ENCODE data around the gene ALDH16A1.

Gene ALDH16A1

DNA sequence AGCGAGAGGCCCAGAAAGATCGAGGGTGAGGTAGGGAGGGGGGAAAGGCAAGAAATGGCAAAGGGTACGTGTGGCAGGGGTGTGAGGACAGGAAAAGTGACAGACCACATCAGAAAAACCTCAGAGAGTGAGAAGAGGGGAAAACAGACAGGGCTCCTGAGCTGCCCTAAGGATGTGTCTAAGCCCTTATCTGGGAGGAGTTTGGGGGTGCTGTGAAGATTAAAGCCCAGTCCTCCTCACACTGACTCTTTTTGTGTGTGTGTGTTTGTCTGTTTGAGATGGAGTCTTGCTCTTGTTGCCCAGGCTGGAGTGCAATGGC is 29.1 kb upstream of the ALDH16A1 start:
- no peak for DNase-seq (ENCODE audit: low read depth)

DNA sequence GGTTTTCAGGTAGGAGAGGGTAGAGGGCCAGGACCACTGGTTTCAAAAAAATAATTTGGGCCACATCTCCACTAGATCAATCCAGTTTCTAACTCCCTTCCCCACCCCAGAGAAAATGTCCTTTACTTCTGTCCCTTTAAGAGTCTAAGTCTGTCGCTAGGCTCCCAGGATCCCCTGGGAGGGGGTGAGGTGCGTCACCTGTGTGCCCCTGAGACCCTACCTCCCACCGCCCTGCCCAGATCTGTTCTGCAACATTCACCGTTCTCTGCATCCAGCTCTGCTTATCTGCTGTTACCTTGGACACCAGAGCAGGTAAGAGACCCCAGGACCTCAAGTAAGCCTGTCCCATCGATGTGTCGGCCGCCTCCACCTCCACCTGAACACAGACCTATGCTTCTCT is 27.8 kb upstream of the ALDH16A1 start, which contains the start of gene GFY:
Gene GFY, plus strand, starts transcription at position 211 of the 400 bp plus-strand sequence. CDS start 1,043 bp downstream, outside the sequence.
- DNase-seq (ENCODE audit: low read depth), result no peak

DNA sequence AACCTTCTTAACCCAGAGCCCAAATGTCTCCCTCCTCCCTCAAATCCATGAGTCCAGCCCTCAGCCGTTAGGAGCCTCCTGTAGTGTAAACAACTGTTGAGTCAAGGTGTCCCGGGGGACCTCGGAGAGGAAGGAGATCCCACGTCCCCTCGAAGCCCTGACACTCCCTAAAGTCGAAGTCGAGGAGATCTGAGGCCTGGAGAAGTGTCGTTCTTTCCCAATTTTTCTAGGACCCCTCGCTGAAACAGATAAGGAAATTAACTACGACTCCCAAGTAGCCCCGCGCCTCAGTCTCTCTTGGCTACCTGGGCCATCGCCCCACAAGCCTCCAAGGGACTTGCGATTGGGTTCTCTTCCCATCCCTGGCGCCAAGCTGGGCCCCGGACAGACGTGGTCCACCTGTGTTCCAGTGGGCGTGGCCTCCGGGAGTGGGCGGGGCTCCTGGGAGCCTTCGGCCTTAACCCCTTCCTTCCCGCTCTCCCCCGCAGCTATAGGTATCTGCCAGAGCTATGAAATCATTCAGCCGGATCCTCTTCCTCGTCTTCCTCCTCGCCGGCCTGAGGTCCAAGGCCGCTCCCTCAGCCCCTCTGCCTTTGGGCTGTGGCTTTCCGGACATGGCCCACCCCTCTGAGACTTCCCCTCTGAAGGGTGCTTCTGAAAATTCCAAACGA is 27.0 kb upstream of the ALDH16A1 start:
- DNase-seq (ENCODE audit: low read depth), result peak; percentile 15

DNA sequence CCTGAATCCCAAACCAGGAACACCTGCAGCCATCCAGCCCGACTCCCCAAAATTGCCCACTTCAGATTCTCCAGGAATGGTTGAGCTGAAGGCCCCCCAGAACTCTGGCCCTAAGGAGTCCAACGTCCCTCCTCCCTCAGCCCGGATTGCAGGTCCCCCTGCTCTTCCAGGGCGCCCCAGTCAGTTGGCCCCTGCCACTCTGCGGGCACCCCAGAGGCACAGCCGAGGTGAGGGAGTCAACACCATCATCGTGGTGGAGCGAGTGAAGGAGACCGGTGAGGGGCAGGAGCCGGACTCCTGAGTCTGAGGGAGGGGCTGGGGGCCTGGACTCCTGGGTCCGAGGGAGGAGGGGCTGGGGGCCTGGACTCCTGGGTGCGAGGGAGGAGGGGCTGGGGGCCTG is 25.7 kb upstream of the ALDH16A1 start:
- no peak for DNase-seq (ENCODE audit: low read depth)

DNA sequence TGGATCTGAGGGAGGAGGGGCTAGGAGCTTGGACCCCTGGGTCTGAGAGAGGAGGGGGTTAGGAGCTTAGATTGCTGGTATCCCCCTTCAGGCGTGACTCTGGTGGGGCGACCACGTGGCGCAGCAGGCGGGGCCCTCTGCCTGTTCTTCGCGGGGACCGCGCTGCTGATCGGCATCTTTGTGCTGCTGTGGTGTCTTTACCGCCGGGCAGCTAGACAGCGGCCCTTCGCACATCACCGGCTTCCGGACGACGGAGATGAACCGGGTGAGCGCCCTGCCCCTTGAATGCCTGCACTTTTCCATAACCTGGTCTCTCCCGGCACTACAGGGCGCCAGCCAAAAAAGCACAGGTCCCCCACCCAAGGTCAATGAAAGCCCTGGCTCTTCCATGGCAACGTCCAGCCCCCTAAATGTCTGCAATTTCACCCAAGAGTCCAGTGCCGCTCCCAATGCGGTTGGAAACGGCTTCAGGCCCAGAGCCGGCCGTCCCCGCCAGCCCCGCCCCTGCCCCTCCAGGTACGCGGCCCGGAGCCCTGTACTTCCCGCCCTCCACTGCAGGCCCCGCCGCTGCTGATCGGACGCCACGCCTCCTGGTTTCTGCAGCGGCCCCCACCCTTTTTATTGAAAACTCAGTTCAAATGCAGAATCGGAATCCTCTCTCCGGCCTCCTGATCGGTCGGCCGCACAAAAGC is 25.0 kb upstream of the ALDH16A1 start:
- DNase-seq (ENCODE audit: low read depth), result peak; percentile 30

DNA sequence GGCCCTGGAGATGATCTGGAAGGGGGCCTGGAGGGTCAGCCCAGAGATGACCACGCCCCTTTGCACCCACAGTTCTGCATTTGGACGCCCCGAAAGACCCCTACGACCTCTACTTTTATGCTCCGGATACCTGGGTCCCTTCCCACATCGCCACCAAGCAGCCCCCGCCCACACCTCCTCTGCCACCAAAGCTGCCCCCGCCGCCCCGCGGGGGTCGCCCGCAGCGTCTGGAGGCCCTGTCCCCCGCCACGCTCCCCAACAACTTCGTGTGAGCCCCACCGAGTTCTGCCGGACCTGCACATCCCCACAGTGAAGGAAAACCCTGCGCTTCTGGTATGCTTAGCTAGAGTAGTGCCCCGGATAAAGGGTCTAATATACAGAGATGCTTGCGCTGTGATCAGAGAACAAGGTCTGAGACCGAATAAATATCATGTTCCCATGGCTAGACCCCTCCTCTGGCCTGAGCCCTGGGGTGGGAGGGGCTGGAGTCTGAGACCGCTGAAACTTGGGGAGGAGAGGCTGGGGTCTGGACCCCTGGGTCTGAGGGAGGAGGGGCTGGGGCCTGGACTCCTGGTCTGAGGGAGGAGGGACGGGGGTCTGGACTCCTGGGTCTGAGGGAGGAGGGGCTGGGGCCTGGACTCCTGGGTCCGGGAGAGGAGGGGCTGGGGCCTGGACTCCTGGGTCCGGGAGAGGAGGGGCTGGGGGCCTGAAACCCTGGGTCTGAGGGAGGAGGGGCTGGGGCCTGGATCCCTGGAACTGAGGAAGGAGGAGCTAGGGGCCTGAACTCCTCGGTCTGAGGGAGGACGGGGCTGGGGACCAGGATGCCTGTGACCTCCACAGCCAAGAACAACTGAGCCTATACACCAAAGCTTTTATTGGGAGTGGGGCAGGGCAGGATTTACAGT is 24.2 kb upstream of the ALDH16A1 start:
- no peak for DNase-seq (ENCODE audit: low read depth)

DNA sequence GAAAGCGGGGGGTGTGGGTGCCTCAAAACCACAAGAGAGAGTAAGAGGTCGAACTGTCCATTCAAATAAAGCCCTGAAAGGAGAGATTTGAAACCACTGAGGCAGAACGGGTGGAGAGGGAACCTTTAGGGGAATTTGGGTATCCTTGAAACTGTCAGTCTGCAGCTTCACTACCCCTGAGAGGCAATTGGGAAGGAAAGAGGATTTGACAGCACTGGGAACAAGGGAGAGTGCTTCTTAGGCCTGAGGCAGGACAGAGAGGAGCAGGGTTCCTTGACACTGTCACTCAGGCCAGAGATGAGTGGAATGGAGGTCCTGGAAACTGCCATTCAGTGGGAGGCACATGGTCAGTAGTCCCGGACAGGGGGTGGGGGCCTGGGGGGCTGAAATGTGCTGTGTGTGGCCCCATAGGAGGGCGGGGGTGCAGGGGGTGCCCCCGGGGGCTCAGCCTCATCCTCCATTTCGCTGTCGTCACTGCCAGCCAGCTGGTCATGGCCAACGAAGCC is 22.8 kb upstream of the ALDH16A1 start:
- DNase-seq (ENCODE audit: low read depth), result no peak

DNA sequence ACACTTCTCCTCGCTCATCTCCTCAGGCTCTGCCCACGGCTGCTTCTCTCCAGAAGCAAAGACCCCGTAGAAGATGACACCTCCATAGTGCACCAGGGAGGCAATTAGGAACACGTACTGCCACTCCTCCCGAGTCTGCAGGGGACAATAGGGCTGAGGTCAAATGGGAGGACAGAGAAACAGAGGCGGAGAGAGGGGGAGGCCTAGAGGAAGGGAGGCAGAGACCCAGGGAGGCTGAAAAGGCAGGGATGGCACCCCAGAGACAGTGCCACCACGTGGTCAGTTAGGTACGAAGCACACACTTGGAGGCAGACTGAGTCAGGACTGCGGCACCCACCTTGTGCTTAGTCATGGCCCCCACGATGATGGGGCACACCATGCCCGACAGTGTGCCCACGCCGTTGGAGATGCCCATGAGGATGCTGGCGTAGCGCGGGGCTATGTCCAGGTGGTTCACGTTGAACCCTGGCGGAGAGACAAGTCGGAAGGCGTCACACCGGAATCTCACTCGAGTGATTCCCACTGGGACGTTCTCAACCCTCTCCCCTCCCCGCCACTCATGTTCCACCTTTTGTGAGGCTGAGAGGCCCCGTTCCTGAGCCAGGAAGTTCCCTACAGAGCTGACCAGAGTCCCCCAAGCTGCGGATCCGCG is 22.2 kb upstream of the ALDH16A1 start:
- DNase-seq (ENCODE audit: low read depth), result peak; percentile 39

DNA sequence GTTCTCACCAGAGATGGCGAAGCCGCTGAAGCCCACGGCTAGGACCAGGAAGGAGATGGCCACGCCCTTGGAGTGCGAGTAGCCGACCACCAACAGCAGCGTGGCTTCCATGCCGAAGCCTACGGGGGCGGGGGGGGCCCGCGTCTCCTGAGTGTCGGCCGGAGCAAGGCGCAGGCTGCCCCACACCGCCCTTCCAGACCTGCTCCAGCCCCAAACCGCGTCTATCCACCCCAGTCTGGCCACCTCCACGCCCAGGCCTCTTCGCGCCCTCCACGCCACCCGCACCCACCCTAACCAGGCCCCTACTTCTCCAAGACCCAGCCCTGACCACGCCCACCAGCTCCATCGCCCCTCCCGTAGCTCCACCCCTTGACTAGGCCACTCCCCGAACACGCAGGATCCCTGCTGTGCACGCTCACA is 21.7 kb upstream of the ALDH16A1 start:
- no peak for DNase-seq (ENCODE audit: low read depth)

DNA sequence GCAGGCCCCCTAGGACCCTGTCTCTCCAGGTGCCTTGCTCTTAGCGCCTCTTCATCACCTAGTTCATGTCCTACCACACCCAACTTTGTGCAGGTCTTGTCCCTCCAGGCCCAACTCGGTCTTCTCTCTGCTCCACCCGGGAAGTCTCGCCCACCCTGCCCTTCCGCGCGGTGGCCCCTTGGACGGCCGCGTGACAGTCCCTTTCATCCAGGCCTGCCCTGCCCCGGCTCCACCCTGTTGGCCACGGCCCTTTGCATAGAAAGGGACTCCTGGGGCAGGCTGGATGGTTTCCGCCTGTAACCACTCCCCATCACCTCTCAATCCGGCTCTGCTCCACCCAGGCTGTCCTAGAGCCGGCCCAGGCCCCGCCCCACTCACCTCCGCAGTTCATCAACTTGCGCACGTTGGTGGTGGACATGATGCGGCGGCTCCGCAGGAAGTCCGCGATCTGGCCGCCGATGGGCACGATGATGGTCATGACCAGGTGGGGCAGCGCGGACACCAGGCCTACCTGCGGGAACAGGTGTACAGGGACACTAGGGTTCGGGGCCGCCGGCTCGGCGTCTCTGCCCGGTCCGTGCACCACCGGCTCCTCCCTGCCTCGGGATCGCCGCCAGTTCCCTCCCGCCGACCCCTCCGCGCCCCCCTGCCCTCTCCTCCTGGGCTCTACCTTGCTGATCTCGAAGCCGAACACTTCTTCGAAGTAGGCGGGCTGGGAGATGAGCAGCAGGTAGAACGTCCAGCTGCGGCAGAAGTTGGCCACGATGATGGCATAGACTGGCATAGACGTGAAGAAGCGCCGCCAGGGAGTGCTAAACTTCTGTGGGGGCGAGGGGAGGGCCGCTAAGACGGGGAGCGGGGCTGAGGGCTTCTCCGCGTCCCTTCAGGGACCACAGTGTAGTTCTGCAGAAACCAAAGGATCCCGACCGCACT is 20.6 kb upstream of the ALDH16A1 start:
- DNase-seq (ENCODE audit: low read depth), result no peak

DNA sequence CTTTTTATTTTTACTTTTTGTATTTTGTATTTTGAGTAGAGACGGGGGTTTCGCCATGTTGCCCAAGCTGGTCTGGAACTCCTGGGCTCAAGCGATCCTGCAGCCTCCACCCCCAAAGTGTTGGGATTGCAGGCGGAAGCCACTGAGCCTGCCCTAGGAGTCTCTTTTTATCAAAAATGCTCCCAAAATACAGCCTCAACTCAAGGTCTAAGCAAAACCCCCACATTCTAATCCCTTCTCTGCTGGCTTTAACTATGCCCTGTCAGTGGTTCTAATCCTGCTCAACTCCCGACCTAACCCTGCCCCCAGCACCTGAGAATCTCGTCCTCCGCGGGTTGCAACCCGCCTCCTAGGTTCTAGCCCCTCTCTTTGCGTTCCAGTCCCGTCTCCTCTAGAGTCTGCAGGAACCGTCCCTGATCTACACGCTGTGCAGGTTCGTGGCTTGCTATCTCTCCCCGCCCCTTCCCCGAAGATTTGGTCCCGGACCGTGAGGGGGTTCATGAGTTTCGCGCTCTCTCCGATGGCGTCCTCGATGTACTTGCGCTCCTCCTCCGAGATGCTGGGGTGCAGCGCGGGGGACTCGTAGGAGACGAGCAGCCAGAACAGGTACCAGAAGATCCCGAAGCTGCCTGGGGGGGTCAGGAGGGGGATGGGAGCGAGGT is 19.7 kb upstream of the ALDH16A1 start:
- no peak for DNase-seq (ENCODE audit: low read depth)

DNA sequence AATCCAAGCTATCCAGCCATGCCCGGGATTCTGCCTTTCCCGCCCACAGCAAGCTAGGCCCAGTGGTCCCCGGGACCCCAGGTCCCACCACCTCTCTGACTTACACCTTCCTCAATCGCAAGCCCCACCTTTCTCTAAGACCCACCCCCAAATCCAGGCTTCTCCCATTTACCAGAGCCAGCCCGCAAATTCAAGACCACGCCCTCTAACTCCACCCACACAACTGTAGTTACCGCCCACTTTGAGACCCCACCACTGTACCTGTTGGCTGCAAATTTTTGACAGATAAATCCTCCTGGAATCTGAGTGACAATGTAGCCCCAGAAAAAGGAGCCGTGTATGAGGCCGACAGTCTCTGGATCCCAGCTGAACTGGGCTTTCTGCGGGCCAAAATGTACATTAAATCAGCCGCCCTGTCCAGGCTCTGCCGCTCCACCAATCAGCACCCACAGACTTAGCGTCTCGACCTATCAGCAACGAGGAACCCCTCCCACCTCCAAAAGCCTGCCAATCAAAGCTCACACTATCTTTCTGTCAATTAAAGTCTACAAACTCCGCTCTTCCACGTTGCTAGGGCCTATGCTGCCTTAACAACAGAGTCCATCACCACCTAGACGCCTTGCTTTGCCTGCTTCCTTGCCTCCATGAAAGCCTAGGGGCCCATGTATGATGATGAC is 18.0 kb upstream of the ALDH16A1 start:
- no peak for DNase-seq (ENCODE audit: low read depth)

DNA sequence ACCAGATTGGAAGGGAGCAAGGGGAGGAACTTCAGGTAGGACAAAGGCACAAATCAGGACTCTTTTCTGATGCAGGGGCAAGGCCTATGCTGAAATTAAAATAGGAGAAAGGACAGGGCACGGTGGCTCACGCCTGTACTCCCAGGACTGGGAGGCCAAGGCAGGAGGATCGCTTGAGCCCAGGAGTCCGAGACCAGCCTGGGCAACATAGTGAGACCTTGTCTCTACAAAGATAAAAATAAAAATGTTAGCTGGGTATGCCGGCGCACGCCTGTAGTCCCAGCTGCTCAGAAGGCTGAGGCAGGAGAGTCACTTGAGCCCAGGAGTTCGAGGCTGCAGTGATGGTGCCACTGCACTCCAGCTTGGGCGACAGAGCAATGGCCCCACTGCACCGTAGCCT is 17.4 kb upstream of the ALDH16A1 start:
- no peak for DNase-seq (ENCODE audit: low read depth)

DNA sequence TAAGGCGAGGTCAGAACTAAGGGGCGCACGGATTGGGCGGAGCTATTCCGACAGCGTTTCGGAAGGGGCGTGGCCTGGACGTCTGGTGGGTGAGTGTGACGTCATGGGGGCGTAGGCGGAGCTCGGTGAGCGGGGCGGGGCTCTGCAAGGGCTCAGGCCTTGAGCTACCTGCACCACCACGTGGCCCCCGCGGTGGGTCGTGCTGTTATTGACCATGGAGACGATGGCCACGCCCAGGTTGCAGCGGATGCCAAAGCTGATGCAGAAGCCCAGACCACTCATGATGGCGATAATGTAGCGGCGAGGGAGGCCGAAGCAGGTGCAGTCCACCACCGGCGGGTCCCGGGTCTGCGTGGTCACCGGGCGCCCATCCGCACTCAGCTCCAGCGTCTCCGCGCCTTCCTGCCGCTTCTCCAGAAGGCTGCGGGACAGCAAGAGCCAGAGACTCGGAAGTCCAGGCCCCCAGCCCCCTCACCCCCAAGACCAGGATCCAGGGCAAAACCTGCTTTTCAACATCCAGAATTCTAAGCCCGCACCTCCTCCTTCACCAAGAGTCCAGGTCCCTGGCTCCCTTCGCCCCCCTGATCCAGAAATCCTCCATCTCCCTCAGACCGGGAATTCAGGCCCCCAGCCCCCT is 16.5 kb upstream of the ALDH16A1 start:
- peak; percentile 42 for DNase-seq (ENCODE audit: low read depth)

DNA sequence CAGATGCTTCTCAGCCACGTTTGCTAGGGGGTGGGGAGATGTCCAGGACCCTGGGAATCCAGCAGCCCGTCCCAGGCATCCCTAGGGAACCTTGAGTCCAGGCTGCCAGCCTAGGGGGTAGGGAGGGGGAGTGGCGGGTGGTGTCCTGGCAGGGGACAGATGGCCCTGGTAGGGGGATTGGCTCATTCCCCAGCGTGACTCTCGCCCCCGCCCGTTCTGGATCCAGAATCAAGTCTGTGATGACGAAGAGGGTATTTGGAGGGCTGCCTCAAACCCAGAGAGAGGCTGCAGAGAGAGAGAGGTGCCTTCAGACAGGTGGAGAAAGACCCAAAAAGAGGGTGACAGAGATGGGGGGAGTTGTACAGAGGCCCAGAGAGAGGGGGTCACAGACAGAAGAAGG is 15.8 kb upstream of the ALDH16A1 start:
- DNase-seq (ENCODE audit: low read depth), result no peak

DNA sequence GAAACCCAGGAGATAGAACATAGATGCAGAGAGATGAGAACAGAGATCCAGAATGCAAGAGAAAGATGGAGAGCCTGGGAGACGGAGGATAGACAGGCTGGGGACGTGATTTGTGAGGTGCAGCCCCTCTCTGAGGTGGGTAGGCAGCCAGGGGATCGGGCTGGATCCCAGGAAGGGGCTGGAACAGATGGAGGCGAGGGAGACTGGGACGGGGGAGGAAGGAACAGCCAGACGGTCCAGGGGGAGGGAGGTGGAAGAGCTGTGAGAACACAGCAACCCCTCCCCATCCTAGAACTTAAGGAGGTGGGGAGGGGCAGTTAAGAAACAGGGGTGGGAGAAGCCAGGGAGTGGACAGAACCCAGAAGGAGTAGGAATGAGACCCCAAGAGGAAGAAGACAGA is 14.8 kb upstream of the ALDH16A1 start:
- no peak for DNase-seq (ENCODE audit: low read depth)

DNA sequence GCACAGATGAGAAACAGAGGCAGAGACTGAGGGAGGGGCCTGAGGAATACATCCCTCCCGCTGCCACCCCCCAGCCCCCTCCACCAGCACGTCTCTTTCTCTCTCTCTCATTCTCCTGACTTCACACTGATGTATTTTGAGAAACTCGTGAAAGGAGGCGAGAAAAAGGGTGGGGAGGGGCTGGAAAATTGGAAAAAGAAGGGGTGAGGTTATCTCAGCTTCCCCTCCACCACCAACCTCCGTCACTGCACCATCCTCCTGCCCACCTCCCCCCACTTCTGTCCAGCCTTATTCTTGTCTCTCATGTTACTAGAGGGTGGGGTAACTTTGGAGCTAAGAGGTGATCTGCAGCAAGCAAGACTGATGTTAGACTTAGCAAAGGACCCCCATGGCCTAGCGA is 13.2 kb upstream of the ALDH16A1 start:
- DNase-seq (ENCODE audit: low read depth), result no peak

DNA sequence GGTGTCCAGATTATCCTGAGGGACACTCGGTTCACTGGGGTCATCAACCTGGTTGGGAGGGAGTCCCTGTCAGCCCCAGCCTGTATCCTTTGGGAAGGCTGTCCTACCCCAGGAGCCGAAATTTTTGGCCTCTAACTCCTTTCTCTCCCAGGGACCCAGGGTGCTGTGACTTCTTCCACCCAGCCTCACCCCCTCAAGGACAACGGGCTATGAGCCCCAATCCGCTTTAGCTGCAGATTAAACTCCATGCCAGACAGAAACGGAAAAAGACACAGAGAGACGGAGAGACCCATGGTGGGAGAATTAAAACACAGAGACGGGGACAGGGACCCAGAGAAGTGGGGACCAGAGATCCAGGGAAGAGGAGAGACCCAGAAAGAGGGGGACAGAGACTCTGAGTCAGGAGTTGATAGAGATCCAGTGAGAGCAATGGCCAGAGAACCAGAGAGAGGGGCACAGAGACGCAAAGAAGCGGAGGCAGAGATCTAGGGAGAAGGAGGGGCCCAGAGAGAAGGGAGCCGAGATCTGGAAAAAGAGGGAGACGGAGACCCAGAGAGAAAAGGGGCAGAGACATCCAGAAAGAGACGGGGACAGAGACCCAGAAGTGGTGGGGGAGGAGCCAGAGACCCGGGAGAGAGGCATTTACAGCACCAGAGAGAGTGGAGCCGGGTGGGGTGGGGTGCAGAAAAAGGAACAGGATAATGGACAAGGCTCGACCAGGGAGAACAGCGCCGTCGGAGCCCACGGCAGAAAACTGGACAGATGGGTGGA is 12.4 kb upstream of the ALDH16A1 start:
- DNase-seq (ENCODE audit: low read depth), result no peak

Data from ELR (cell line).